SU-DHL-6 (cell line): ENCODE results near the gene RIN3.
"Not testable (repeated sequence)": the region's sequence is repeated elsewhere in the genome, so short reads cannot be mapped to it uniquely, and the experiment has no call there.

Experiments
- H2AFZ ChIP-seq: fragments of 200-600 bp; sonication (generic); 2 replicates; pipeline ENCODE4 v1.6.1; 2014; ENCODE audit warnings: low read depth, mild to moderate bottlenecking, moderate library complexity, mixed read lengths, antibody characterized with exemption, low read length; ENCODE audit not compliant: severe bottlenecking
- H3F3A ChIP-seq: fragments of 200-600 bp; shearing (Covaris generic); 2 replicates; pipeline ENCODE4 v1.6.0; 2016; ENCODE audit warnings: antibody characterized with exemption, mild to moderate bottlenecking; ENCODE audit not compliant: insufficient read depth
- H3K27ac ChIP-seq: fragments of 200-600 bp; sonication (generic); 2 replicates; pipeline ENCODE4 v1.5.1; 2016; ENCODE audit warnings: low read depth, mild to moderate bottlenecking, low read length, moderate library complexity, mixed read lengths
- H3K27me3 ChIP-seq: fragments of 200-600 bp; sonication (generic), shearing (Covaris generic); 2 replicates; pipeline ENCODE4 v1.6.0; 2014; ENCODE audit warnings: mild to moderate bottlenecking, low read length
- H3K36me3 ChIP-seq: fragments of 200-600 bp; sonication (generic); 2 replicates; pipeline ENCODE4 v1.6.1; 2014; ENCODE audit warnings: mild to moderate bottlenecking, low read length, mixed read lengths
- H3K4me2 ChIP-seq: fragments of 300-600, 200-600 bp; shearing (Covaris generic), sonication (generic); 2 replicates; pipeline ENCODE4 v1.6.0; 2014; ENCODE audit warnings: low read length, low read depth, mild to moderate bottlenecking; ENCODE audit not compliant: poor library complexity, severe bottlenecking
- H3K4me3 ChIP-seq: fragments of 200-600 bp; sonication (generic); 2 replicates; pipeline ENCODE4 v1.5.1; 2014; ENCODE audit warnings: antibody characterized with exemption, low read length, mild to moderate bottlenecking, mixed read lengths; ENCODE audit not compliant: insufficient read depth, poor library complexity, severe bottlenecking
- H3K79me2 ChIP-seq: fragments of 200-600 bp; sonication (generic); 2 replicates; pipeline ENCODE4 v1.6.1; 2014; ENCODE audit warnings: mild to moderate bottlenecking, low read length, moderate library complexity; ENCODE audit not compliant: insufficient read depth
- H3K9ac ChIP-seq: fragments of 200-600 bp; sonication (generic); 2 replicates; pipeline ENCODE4 v1.7.0; 2014; ENCODE audit warnings: mild to moderate bottlenecking, low read length
- H3K9me2 ChIP-seq: fragments of 200-600 bp; sonication (generic); replicated peaks from 2 replicates; pipeline ENCODE4 v1.6.1; 2014; ENCODE audit warnings: low read length; ENCODE audit not compliant: insufficient read depth
- H3K9me3 ChIP-seq: fragments of 200-600 bp; sonication (generic); 2 replicates; pipeline ENCODE4 v1.6.1; 2014; ENCODE audit warnings: low read length, mixed read lengths; ENCODE audit not compliant: insufficient read depth
- H4K20me1 ChIP-seq: fragments of 200-600 bp; sonication (generic); 2 replicates; pipeline ENCODE4 v1.6.1; 2014; ENCODE audit warnings: low read depth, mild to moderate bottlenecking, antibody characterized with exemption, low read length, moderate library complexity, mixed read lengths
- EZH2phosphoT487 ChIP-seq: fragments of 200-600 bp; sonication (generic), shearing (Covaris generic); conservative IDR thresholded peaks from 2 replicates; pipeline ENCODE4 v1.6.1; 2018; ENCODE audit warnings: mild to moderate bottlenecking, antibody characterized with exemption, low read length, moderate library complexity, mixed read lengths
- TF ChIP-seq, protein P1 (sequence below): fragments of 200-600 bp; sonication (generic); IDR thresholded peaks from one replicate; pipeline ENCODE4 v1.5.1; 2017; ENCODE audit warnings: antibody characterized with exemption, mild to moderate bottlenecking, low read length, moderate library complexity; ENCODE audit not compliant: insufficient read depth, poor library complexity, severe bottlenecking

Gene RIN3

DNA sequence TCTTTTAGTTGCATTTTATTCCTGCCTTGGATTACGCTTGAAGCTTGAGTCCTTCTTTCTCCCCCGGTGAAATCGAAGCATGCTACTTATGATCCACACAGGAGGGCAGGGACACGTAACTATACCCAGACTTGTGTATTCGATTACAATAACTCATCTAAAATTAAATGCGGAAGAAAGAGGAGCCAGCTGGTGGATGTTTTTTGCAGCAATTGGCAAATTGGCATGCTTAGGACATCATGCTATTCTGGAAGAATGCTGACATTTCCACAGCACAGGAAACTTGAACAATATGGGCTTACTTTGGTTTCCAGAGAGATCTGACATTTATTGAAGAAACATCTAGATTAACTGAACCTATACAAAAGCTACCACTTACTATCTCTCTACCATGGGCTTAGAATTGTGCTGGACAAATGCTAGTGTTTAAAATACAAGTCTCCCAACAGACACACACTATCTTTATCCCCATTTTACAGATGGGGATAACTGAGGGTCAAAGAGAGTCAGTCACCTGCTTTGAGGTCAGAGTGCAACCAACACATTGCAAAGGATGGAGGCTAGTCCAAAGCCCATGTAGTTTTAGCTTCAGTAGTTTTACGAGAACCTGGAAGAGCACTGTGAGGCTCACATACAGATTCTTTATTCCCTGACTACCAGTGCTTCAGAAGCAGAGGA is 198.5 kb downstream of the RIN3 start:
- no peak overlapping the region for H3K9ac ChIP-seq
- no peaks in the 10 kb centered on the region for H3K27me3 ChIP-seq
- H2AFZ ChIP-seq, result no peak overlapping the region
- H3K27ac ChIP-seq, result no peak overlapping the region
- H3K4me3 ChIP-seq, result no peak overlapping the region
- no peaks in the 10 kb centered on the region for H3K9me3 ChIP-seq
- no peaks in the 10 kb centered on the region for H3K36me3 ChIP-seq
- no peak overlapping the region for H3K4me2 ChIP-seq
- H3K79me2 ChIP-seq, result no peaks in the 10 kb centered on the region
- H4K20me1 ChIP-seq, result no peaks in the 10 kb centered on the region
- H3F3A ChIP-seq, result no peaks in the 10 kb centered on the region
- no peaks in the 10 kb centered on the region for H3K9me2 ChIP-seq
- no peak for TF ChIP-seq EZH2phosphoT487
- TF ChIP-seq, protein P1, sequence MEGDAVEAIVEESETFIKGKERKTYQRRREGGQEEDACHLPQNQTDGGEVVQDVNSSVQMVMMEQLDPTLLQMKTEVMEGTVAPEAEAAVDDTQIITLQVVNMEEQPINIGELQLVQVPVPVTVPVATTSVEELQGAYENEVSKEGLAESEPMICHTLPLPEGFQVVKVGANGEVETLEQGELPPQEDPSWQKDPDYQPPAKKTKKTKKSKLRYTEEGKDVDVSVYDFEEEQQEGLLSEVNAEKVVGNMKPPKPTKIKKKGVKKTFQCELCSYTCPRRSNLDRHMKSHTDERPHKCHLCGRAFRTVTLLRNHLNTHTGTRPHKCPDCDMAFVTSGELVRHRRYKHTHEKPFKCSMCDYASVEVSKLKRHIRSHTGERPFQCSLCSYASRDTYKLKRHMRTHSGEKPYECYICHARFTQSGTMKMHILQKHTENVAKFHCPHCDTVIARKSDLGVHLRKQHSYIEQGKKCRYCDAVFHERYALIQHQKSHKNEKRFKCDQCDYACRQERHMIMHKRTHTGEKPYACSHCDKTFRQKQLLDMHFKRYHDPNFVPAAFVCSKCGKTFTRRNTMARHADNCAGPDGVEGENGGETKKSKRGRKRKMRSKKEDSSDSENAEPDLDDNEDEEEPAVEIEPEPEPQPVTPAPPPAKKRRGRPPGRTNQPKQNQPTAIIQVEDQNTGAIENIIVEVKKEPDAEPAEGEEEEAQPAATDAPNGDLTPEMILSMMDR, result no peak

DNA sequence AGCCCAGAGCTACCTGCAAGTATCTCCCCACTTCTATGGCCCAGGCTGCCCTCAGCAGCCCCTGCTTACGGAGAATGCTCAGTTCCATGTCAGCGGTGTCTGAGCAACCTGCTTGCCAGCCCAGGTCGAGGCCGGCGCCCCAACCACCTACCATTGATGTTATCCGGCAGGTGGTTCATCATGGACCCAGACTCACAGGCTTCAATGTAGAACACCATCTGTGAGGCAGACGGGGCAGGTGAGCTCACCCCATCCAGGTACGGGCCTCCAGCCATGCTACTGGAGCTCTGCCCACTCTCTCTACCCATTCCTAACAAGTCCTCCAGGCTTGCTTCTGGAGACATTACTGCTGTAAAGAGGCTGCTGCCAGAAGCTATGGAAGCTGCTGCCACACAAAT is 199.1 kb downstream of the RIN3 start:
- Histone ChIP-seq H2AFZ (no peak overlapping the region), H3K36me3 (no peaks in the 10 kb centered on the region), H3K9me2 (no peaks in the 10 kb centered on the region), H3K79me2 (no peaks in the 10 kb centered on the region), H3K27me3 (no peaks in the 10 kb centered on the region), H3K9ac (no peak overlapping the region), H3K4me2 (no peak overlapping the region), H3K9me3 (no peaks in the 10 kb centered on the region), H3F3A (no peaks in the 10 kb centered on the region), H3K4me3 (no peak overlapping the region), H4K20me1 (no peaks in the 10 kb centered on the region), H3K27ac (no peak overlapping the region)
- TF ChIP-seq, protein P1, result no peak
- TF ChIP-seq EZH2phosphoT487, result no peak

DNA sequence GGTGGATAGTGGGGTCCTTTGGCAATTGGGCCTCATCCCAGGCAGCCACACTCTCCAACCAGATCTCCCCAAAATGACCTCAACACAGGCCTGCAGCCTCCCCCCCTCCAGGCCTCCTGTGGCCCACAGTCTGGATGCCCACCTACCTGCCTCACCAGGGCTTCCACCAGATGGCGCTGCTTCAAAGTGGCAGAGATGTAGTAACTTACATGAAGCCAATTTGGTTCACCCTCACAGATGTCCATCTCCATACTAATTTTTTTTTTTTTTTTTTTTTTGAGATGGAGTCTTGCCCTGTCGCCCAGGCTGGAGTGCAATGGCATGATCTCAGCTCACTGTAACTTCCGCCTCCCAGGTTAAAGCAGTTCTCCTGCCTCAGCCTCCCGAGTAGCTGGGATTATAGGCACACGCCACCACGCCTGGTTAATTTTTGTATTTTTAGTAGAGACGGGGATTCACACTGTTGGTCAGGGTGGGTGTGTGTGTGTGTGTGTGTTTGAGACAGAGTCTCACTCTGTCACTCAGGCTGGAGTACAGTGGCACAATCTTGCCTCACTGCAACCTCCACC is 201.2 kb downstream of the RIN3 start:
- H3K36me3 ChIP-seq, H3K4me3 ChIP-seq, H4K20me1 ChIP-seq, H3K27me3 ChIP-seq, H3K9ac ChIP-seq, H3K9me2 ChIP-seq, H3F3A ChIP-seq, H3K79me2 ChIP-seq, H3K9me3 ChIP-seq, H3K4me2 ChIP-seq, H3K27ac ChIP-seq, H2AFZ ChIP-seq: not testable (repeated sequence)
- TF ChIP-seq, protein P1, result peak; percentile 76
